Activated T-helper 1 cell treated with anti-CD3 and anti-CD28 coated beads, Interleukin-12 subunit alpha, Interleukin-12 subunit beta, Interleukin-2, Interleukin-4 antibody, amounts not matched to agents 30 ng/mL and 10 ng/mL and 1 ng/mL, durations not matched to agents 14 hours and 24 hours and 36 hours (primary cell): ENCODE data around the gene LRP1B. TPM values are rescaled to one million over a fixed set of nuclear protein-coding genes. Genes with fewer than 3 reads are reported as not detected.

Experiments used
- DNase-seq: peaks from one replicate; pipeline ENCODE4 v3.0.0; 2021; ENCODE audit warnings: low spot score
- H3K27ac Mint-ChIP-seq: one replicate; pipeline ENCODE4 v1.8.0; 2021; ENCODE audit warnings: mild to moderate bottlenecking, mixed read lengths
- H3K27me3 Mint-ChIP-seq: one replicate; pipeline ENCODE4 v1.8.0; 2022; ENCODE audit warnings: mild to moderate bottlenecking, moderate library complexity, mixed read lengths; ENCODE audit not compliant: insufficient read depth
- H3K36me3 Mint-ChIP-seq: one replicate; pipeline ENCODE4 v1.8.0; 2021; ENCODE audit warnings: low read depth, mixed read lengths
- H3K4me1 Mint-ChIP-seq: one replicate; pipeline ENCODE4 v1.8.0; 2021; ENCODE audit warnings: low read depth, mixed read lengths
- H3K4me3 Mint-ChIP-seq: one replicate; pipeline ENCODE4 v1.8.0; 2021; ENCODE audit warnings: mild to moderate bottlenecking, moderate library complexity, mixed read lengths
- H3K9me3 Mint-ChIP-seq: one replicate; pipeline ENCODE4 v1.8.0; 2021; ENCODE audit warnings: mixed read lengths
- intact Hi-C: fragments of 100-400 bp; cut with micrococcal nuclease; formaldehyde crosslinking; loops from one replicate; pipeline ENCODE4 v1.15.1; 2024
- total RNA-seq: library from RNA; stranded (reverse); gene quantifications from 2 replicates; pipeline ENCODE4 v1.2.3, GENCODE V29; 2022

The LRP1B gene
- total RNA-seq, 1 donor from 2014 or later = not detected

DNA sequence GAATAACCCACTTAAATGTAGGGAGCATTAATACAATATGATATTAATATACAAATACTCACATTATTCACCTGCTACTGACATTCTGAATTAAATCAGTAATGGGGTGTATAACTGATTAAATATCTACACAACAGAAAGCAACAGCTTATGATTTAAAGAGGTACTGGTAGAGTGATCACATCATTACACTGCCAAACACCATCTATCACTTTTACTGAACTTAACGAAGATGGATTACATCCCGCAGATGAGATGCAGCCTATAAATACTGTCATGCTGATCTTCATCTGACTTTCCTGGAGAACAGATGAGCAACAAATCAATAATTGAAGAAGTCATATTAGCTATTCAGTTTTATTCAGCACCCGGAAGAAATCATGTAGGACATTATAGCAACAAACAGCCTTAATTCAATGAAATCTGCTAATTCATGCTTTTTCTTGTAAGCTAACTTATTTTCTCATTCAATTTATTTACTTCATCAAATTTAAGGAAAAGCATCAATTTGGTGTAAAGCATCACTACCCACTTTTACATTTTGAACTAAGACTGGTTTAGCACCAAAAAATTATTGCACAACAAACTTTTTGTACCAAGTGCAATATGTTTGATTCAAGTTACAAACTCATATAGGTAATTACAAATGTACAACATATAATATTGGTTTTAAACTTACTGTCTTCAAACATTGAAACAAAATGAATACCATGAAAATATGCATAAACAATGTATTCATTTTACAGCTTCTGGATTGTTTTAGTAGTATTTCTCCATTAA, 1509.0 kb downstream of the LRP1B start:
- H3K27ac Mint-ChIP-seq = no peak overlapping the region
- H3K9me3 Mint-ChIP-seq = no peaks in the 10 kb centered on the region
- no peaks in the 10 kb centered on the region for H3K36me3 Mint-ChIP-seq
- intact Hi-C loops = no loop called here
- H3K4me3 Mint-ChIP-seq = no peak overlapping the region
- H3K27me3 Mint-ChIP-seq = no peaks in the 10 kb centered on the region
- H3K4me1 Mint-ChIP-seq = no peaks in the 10 kb centered on the region
- DNase-seq = no peak

DNA sequence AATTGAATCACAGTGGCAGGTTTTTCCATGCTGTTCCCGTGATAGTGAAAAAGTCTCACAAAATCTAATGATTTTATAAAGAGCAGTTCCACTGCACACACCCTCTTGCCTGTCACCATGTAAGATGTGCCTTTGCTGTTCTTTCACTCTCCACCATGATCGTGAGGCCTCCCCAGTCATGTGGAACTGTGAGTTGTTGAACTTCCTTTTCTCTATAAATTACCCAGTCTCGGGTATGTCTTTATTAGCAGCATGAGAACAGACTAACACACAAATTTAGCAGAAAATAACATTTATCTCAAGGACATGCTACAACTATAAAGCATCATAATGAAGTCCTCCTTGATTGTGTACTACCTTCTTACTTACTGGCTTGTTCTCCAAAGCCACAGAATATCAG, 1526.0 kb downstream of the LRP1B start:
- no peaks in the 10 kb centered on the region for H3K36me3 Mint-ChIP-seq
- no peaks in the 10 kb centered on the region for H3K27me3 Mint-ChIP-seq
- no peaks in the 10 kb centered on the region for H3K4me1 Mint-ChIP-seq
- intact Hi-C loops = no loop called here
- DNase-seq = no peak
- no peak overlapping the region for H3K4me3 Mint-ChIP-seq
- H3K9me3 Mint-ChIP-seq = peaks cover 3% of the 10 kb centered on the region
- H3K27ac Mint-ChIP-seq = no peak overlapping the region

DNA sequence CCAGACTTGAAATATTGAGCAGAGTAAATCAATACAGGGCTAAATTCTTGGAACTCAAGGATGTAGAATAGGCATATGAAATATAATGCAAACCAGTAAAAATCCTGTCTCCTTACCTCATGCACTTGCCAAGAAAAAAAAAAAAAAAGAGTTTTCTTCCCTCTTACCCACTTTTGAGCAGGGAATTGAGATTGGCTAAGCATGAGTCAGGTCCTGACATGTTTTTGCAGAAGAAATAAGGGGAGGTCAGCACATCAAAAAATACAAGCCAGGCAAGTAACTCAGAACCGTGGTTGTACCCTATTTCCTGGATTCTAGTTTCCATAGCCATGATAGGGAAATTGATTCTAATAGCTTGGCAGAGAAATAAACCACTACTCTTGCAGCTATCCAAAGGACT, 1526.7 kb downstream of the LRP1B start:
- no peaks in the 10 kb centered on the region for H3K27me3 Mint-ChIP-seq
- H3K4me3 Mint-ChIP-seq = no peak overlapping the region
- intact Hi-C loops = no loop called here
- no peak overlapping the region for H3K27ac Mint-ChIP-seq
- H3K4me1 Mint-ChIP-seq = no peaks in the 10 kb centered on the region
- DNase-seq = no peak
- H3K9me3 Mint-ChIP-seq = peaks cover 3% of the 10 kb centered on the region
- no peaks in the 10 kb centered on the region for H3K36me3 Mint-ChIP-seq

GRCh38 chr2:140603416-140603815, 1527.4 kb downstream of the LRP1B start:
- intact Hi-C loops = no loop called here
- Mint-ChIP-seq H3K4me3 (no peak overlapping the region), H3K27ac (no peak overlapping the region), H3K4me1 (no peaks in the 10 kb centered on the region), H3K9me3 (peaks cover 3% of the 10 kb centered on the region), H3K27me3 (no peaks in the 10 kb centered on the region), H3K36me3 (no peaks in the 10 kb centered on the region)
- DNase-seq = no peak

GRCh38 chr2:140601801-140602200, 1529.0 kb downstream of the LRP1B start:
- no peaks in the 10 kb centered on the region for H3K4me1 Mint-ChIP-seq
- H3K4me3 Mint-ChIP-seq = no peak overlapping the region
- peaks cover 3% of the 10 kb centered on the region for H3K9me3 Mint-ChIP-seq
- H3K27me3 Mint-ChIP-seq = no peaks in the 10 kb centered on the region
- intact Hi-C loops = no loop called here
- DNase-seq = no peak
- H3K27ac Mint-ChIP-seq = no peak overlapping the region
- no peaks in the 10 kb centered on the region for H3K36me3 Mint-ChIP-seq

- DNase-seq = no peak
- H3K27ac Mint-ChIP-seq = no peak overlapping the region
- H3K36me3 Mint-ChIP-seq = no peaks in the 10 kb centered on the region
- intact Hi-C loops = no loop called here
- H3K9me3 Mint-ChIP-seq = peaks cover 3% of the 10 kb centered on the region
- H3K4me3 Mint-ChIP-seq = no peak overlapping the region
- H3K4me1 Mint-ChIP-seq = no peaks in the 10 kb centered on the region
- H3K27me3 Mint-ChIP-seq = no peaks in the 10 kb centered on the region
These were observed 1529.5 kb downstream of the LRP1B start for GRCh38 chr2:140601342-140601741.

GRCh38 chr2:140600116-140600515, 1530.7 kb downstream of the LRP1B start:
- intact Hi-C loops = no loop called here
- Mint-ChIP-seq H3K27me3 (no peaks in the 10 kb centered on the region), H3K9me3 (peaks cover 3% of the 10 kb centered on the region), H3K27ac (no peak overlapping the region), H3K4me3 (no peak overlapping the region), H3K36me3 (no peaks in the 10 kb centered on the region), H3K4me1 (no peaks in the 10 kb centered on the region)
- DNase-seq = no peak

- Mint-ChIP-seq H3K36me3 (no peaks in the 10 kb centered on the region), H3K4me1 (no peaks in the 10 kb centered on the region), H3K27me3 (no peaks in the 10 kb centered on the region), H3K4me3 (no peak overlapping the region), H3K9me3 (peaks cover under 1% of the 10 kb centered on the region), H3K27ac (no peak overlapping the region)
- intact Hi-C loops = no loop called here
- no peak for DNase-seq
These were observed 1533.0 kb downstream of the LRP1B start for GRCh38 chr2:140597836-140598235.

- H3K36me3 Mint-ChIP-seq = no peaks in the 10 kb centered on the region
- H3K27me3 Mint-ChIP-seq = no peaks in the 10 kb centered on the region
- H3K9me3 Mint-ChIP-seq = no peaks in the 10 kb centered on the region
- H3K4me3 Mint-ChIP-seq = no peak overlapping the region
- DNase-seq = no peak
- H3K4me1 Mint-ChIP-seq = no peaks in the 10 kb centered on the region
- intact Hi-C loops = no loop called here
- H3K27ac Mint-ChIP-seq = no peak overlapping the region
These were observed 1533.6 kb downstream of the LRP1B start for GRCh38 chr2:140597205-140597604.

GRCh38 chr2:140596447-140596846, 1534.4 kb downstream of the LRP1B start:
- no peak overlapping the region for H3K27ac Mint-ChIP-seq
- intact Hi-C loops = no loop called here
- no peak overlapping the region for H3K4me3 Mint-ChIP-seq

DNA sequence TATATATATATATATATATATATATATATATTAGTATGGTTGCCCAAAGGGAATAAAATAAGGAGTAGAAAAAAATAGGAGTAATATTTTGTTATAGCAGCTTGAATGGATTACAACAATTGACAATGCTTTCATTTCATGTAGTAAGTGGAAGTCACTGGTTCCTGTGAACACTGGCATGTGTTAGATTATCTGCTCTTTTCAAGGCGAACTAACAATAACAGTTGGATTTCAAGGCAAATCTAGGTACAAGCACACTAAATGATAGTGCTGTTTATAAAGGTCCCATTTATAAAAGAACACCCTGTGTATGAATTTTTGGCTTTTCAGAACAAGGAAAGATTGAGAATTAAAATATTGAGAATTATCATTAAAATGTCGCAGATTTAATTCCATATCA, 1535.7 kb downstream of the LRP1B start:
- H3K9me3 Mint-ChIP-seq = no peaks in the 10 kb centered on the region
- intact Hi-C loops = no loop called here
- H3K4me3 Mint-ChIP-seq = no peak overlapping the region
- DNase-seq = no peak
- no peaks in the 10 kb centered on the region for H3K27me3 Mint-ChIP-seq
- H3K36me3 Mint-ChIP-seq = no peaks in the 10 kb centered on the region
- no peaks in the 10 kb centered on the region for H3K4me1 Mint-ChIP-seq
- no peak overlapping the region for H3K27ac Mint-ChIP-seq

More at GRCh38 chr2:140596447-140596846, 1534.4 kb downstream of the LRP1B start:
- no peaks in the 10 kb centered on the region for H3K9me3 Mint-ChIP-seq
- no peaks in the 10 kb centered on the region for H3K36me3 Mint-ChIP-seq
- H3K4me1 Mint-ChIP-seq = no peaks in the 10 kb centered on the region
- no peak for DNase-seq
- no peaks in the 10 kb centered on the region for H3K27me3 Mint-ChIP-seq

GRCh38 chr2:140593132-140593531, 1537.7 kb downstream of the LRP1B start:
- Mint-ChIP-seq H3K4me1 (no peaks in the 10 kb centered on the region), H3K4me3 (no peak overlapping the region), H3K27me3 (no peaks in the 10 kb centered on the region), H3K27ac (no peak overlapping the region), H3K9me3 (no peaks in the 10 kb centered on the region), H3K36me3 (no peaks in the 10 kb centered on the region)
- intact Hi-C loops = no loop called here
- no peak for DNase-seq

GRCh38 chr2:140589696-140590095, 1541.1 kb downstream of the LRP1B start:
- no peaks in the 10 kb centered on the region for H3K27me3 Mint-ChIP-seq
- no peaks in the 10 kb centered on the region for H3K9me3 Mint-ChIP-seq
- no peak overlapping the region for H3K27ac Mint-ChIP-seq
- intact Hi-C loops = no loop called here
- no peaks in the 10 kb centered on the region for H3K4me1 Mint-ChIP-seq
- H3K4me3 Mint-ChIP-seq = no peak overlapping the region
- no peaks in the 10 kb centered on the region for H3K36me3 Mint-ChIP-seq
- no peak for DNase-seq

GRCh38 chr2:140589273-140589672, 1541.5 kb downstream of the LRP1B start:
- no peak for DNase-seq
- Mint-ChIP-seq H3K36me3 (no peaks in the 10 kb centered on the region), H3K9me3 (no peaks in the 10 kb centered on the region), H3K4me3 (no peak overlapping the region), H3K4me1 (no peaks in the 10 kb centered on the region), H3K27ac (no peak overlapping the region), H3K27me3 (no peaks in the 10 kb centered on the region)
- intact Hi-C loops = no loop called here
